Measurements from ENCODE around the gene GNMT. TPM values are rescaled to one million over a fixed set of nuclear protein-coding genes. Genes with fewer than 3 reads are reported as not detected.
A peak's percentile ranks its signal among the peaks of the same experiment; 100 is the strongest.

GNMT gene
- total and polyA plus RNA-seq, 2 donors (not counting 1 experiment from before 2014, with no cell fraction given) = 2.0 to 5.9 TPM

GRCh38 chr6:42979523-42980177 is 19.1 kb downstream of the GNMT start:
- no peaks in the 10 kb centered on the region for H4K20me1 ChIP-seq (ENCODE audit: control insufficient read depth, insufficient read depth, low read length, poor library complexity, severe bottlenecking)
- H3K4me3 Mint-ChIP-seq = peak overlapping the region; percentile 98
- peaks cover 62% of the 10 kb centered on the region for H3K79me2 ChIP-seq (ENCODE audit: control insufficient read depth, insufficient read depth, low read length)
- TF ChIP-seq EZH2 (IDR thresholded peaks at IDR 0.05; ENCODE audit: borderline replicate concordance, insufficient read depth, low read depth, low read length, poor library complexity, severe bottlenecking) (no peak), CTCF (IDR thresholded peaks at IDR 0.05) (no peak)
- H2AFZ ChIP-seq (ENCODE audit: insufficient read depth, low read depth, low read length, poor library complexity, severe bottlenecking) = peak overlapping the region; percentile 82
- 34% methylated on average over 8 of the region's 9 CpGs for WGBS (ENCODE audit: insufficient coverage)
- H3K9ac ChIP-seq (ENCODE audit: low read length) = peak overlapping the region; percentile 86
- DNase-seq (no peak), ATAC-seq (ENCODE audit: low read depth) (no peak)
- intact Hi-C loops (cut with micrococcal nuclease) = loop anchor here (1.0 to 2.0 kb wide), 5 partner anchors 19 to 195 kb away; partner anchors contain the start of genes CNPY3, GNMT, KLC4 and MEA1
- peak overlapping the region; percentile 98 for H3K27ac Mint-ChIP-seq
- H3K4me1 ChIP-seq (ENCODE audit: control insufficient read depth in 2 of 2, insufficient read depth in 2 of 2, low read length in 2 of 2) = peaks cover 19 to 32% of the 10 kb centered on the region in 2 donors
- peak overlapping the region; percentile 71 to 88 (median 80) for H3K4me3 ChIP-seq (ENCODE audit: control extremely low read depth in 1 of 5, extremely low read depth in 1 of 5, insufficient read depth in 1 of 5, low read depth in 2 of 5, low read length in 4 of 5)
- H3K36me3 ChIP-seq (replicated peaks in 1 of 2; ENCODE audit: control extremely low read depth in 1 of 2, control insufficient read depth in 1 of 2, extremely low read depth in 1 of 2, insufficient read depth in 2 of 2, low read length in 1 of 2) = peaks cover 0 to 5% of the 10 kb centered on the region in 2 experiments
- peak overlapping the region; percentile 73 to 85 for H3K27ac ChIP-seq (ENCODE audit: low read length in 2 of 2)
- H3K9me3 ChIP-seq (ENCODE audit: control extremely low read depth in 1 of 3, control insufficient read depth in 2 of 3, insufficient read depth in 1 of 3, low read length in 2 of 3) = no peaks in the 10 kb centered on the region
- peak overlapping the region; percentile 82 for H3K4me2 ChIP-seq (replicated peaks; ENCODE audit: low read depth, low read length, poor library complexity, severe bottlenecking)
- H3K27me3 Mint-ChIP-seq = no peaks in the 10 kb centered on the region
- no peaks in the 10 kb centered on the region for H3K27me3 ChIP-seq (replicated peaks in 1 of 4; ENCODE audit: control extremely low read depth in 1 of 4, control insufficient read depth in 3 of 4, insufficient read depth in 4 of 4, low read length in 3 of 4)
- ChIA-PET POLR2A (interaction anchor here (0.8 to 4.0 kb wide), 4 partner anchors 34 to 80 kb away, joined by 3 to 53 read pairs (median 8); partner anchors contain the start of genes CNPY3, KLC4, KLHDC3 and MEA1), CTCF (interaction anchor here (0.7 to 2.7 kb wide), 5 partner anchors 48 to 530 kb away, joined by 3 to 6 read pairs (median 3); partner anchors contain the start of gene LRRC73)
- peaks cover 41% of the 10 kb centered on the region for H3K4me1 Mint-ChIP-seq
- no peaks in the 10 kb centered on the region for H3K9me3 Mint-ChIP-seq (ENCODE audit: insufficient read depth)

- DNase-seq = no peak
- intact Hi-C loops (cut with micrococcal nuclease) = no loop called here
- no peaks in the 10 kb centered on the region for H3K27me3 Mint-ChIP-seq
- peaks cover 48% of the 10 kb centered on the region for H3K4me1 Mint-ChIP-seq
- peaks cover 76% of the 10 kb centered on the region for H3K79me2 ChIP-seq (ENCODE audit: control insufficient read depth, insufficient read depth, low read length)
- H4K20me1 ChIP-seq (ENCODE audit: control insufficient read depth, insufficient read depth, low read length, poor library complexity, severe bottlenecking) = no peaks in the 10 kb centered on the region
- H3K27ac ChIP-seq (ENCODE audit: low read length in 2 of 2) = no peak overlapping the region
- POLR2A ChIA-PET = interaction anchor here (0.6 kb wide), 2 partner anchors 34 to 72 kb away, joined by 7 to 10 read pairs; no protein-coding TSS in a partner anchor
- H3K36me3 ChIP-seq (replicated peaks in 1 of 2; ENCODE audit: control extremely low read depth in 1 of 2, control insufficient read depth in 1 of 2, extremely low read depth in 1 of 2, insufficient read depth in 2 of 2, low read length in 1 of 2) = no peaks in the 10 kb centered on the region
- H3K4me3 ChIP-seq (ENCODE audit: control extremely low read depth in 1 of 5, extremely low read depth in 1 of 5, insufficient read depth in 1 of 5, low read depth in 2 of 5, low read length in 4 of 5) = no peak overlapping the region
- CTCF ChIA-PET = no interaction called here
- TF ChIP-seq EZH2 (IDR thresholded peaks at IDR 0.05; ENCODE audit: borderline replicate concordance, insufficient read depth, low read depth, low read length, poor library complexity, severe bottlenecking) = no peak
- H3K27me3 ChIP-seq (replicated peaks in 1 of 4; ENCODE audit: control extremely low read depth in 1 of 4, control insufficient read depth in 3 of 4, insufficient read depth in 4 of 4, low read length in 3 of 4) = no peaks in the 10 kb centered on the region
- no peaks in the 10 kb centered on the region for H3K9me3 Mint-ChIP-seq (ENCODE audit: insufficient read depth)
- no peak overlapping the region for H3K4me2 ChIP-seq (replicated peaks; ENCODE audit: low read depth, low read length, poor library complexity, severe bottlenecking)
- H3K4me1 ChIP-seq (ENCODE audit: control insufficient read depth in 2 of 2, insufficient read depth in 2 of 2, low read length in 2 of 2) = peaks cover 24 to 45% of the 10 kb centered on the region in 2 donors
- no peak overlapping the region for H3K4me3 Mint-ChIP-seq
- H3K27ac Mint-ChIP-seq = no peak overlapping the region
- WGBS (ENCODE audit: insufficient coverage) = 94% methylated on average over 3 of the region's 5 CpGs
- no peak overlapping the region for H2AFZ ChIP-seq (ENCODE audit: insufficient read depth, low read depth, low read length, poor library complexity, severe bottlenecking)
- H3K9ac ChIP-seq (ENCODE audit: low read length) = no peak overlapping the region
- no peaks in the 10 kb centered on the region for H3K9me3 ChIP-seq (ENCODE audit: control extremely low read depth in 1 of 3, control insufficient read depth in 2 of 3, insufficient read depth in 1 of 3, low read length in 2 of 3)
- ATAC-seq (ENCODE audit: low read depth) = no peak
Observed at GRCh38 chr6:42981836-42982235, 21.3 kb downstream of the GNMT start.
